HepG2 (cell line): ENCODE measurements around the gene CCDC91. TPM values are rescaled to one million over a fixed set of nuclear protein-coding genes. Genes with fewer than 3 reads are reported as not detected.

Experiments
- ATAC-seq: fragments of 200-7000 bp; cut with Tn5 transposase; 3 replicates; pipeline ENCODE4 v1.9.1; 2020; ENCODE audit warnings: mild to moderate bottlenecking, moderate library complexity
- BruUV-seq: library from RNA; stranded (reverse); fragments of 400-500 nt; replicated peaks from 2 replicates; lab custom pipeline; 2021; lab: Mats Ljungman, UMichigan
- CTCF ChIA-PET: fragments of 300-600 bp; formaldehyde crosslinking; extraction: SDS; loops from one replicate; lab custom pipeline; 2021; ENCODE audit warnings: low total read pairs, inconsistent platforms, low intra/inter-chr PET ratio; lab: Yijun Ruan, JAX
- POLR2A ChIA-PET: fragments of 350-600 bp; sonication (Branson Sonifier 250); formaldehyde crosslinking; loops from one replicate; lab custom pipeline; 2020; ENCODE audit warnings: antibody characterized with exemption, inconsistent platforms; lab: Yijun Ruan, JAX
- DNase-seq: peaks from one replicate; pipeline ENCODE4 v3.0.0-alpha.2; 2015; ENCODE audit warnings: low spot score
- FAIRE-seq: peaks from 3 replicates; lab custom pipeline; 2011; peaks lifted over from hg19 to GRCh38; lab: Jason Lieb, UNC
- H2AFZ ChIP-seq: one replicate; pipeline ENCODE4 v1.6.1; 2011; ENCODE audit warnings: low read length, inconsistent platforms
- H3K27ac ChIP-seq: fragments of 300-600 bp; 3 replicates; pipeline ENCODE4 v1.8.0; 2011; ENCODE audit warnings: mixed run types, mild to moderate bottlenecking, mixed read lengths, low read length, inconsistent platforms; ENCODE audit not compliant: insufficient read depth; ENCODE audit errors: extremely low read length
- H3K27me3 ChIP-seq, 2 experiments: fragments of 200-600 bp in 1 of 2; 2 replicates in 1 of 2; 3 replicates in 1 of 2; pipeline versions ENCODE4 v1.6.0 to v1.8.0; 2011; ENCODE audit warnings: low read length in 2 of 2, mild to moderate bottlenecking in 2 of 2, moderate library complexity in 2 of 2, inconsistent platforms in 1 of 2; ENCODE audit not compliant: insufficient read depth in 2 of 2, control insufficient read depth in 1 of 2
- H3K36me3 ChIP-seq, 2 experiments: fragments of 200-600 bp in 1 of 2; replicated peaks in 1 of 2; 2 replicates in 1 of 2; 3 replicates in 1 of 2; pipeline versions ENCODE4 v1.5.1 to v1.8.0; 2011; ENCODE audit warnings: low read length in 2 of 2, inconsistent platforms in 1 of 2; ENCODE audit not compliant: insufficient read depth in 2 of 2, control insufficient read depth in 1 of 2
- H3K4me1 ChIP-seq: 2 replicates; pipeline ENCODE4 v1.5.1; 2012; ENCODE audit warnings: low read length, inconsistent platforms; ENCODE audit not compliant: insufficient read depth
- H3K4me2 ChIP-seq: 2 replicates; pipeline ENCODE4 v1.6.0; 2011; ENCODE audit warnings: low read depth, low read length, inconsistent platforms
- H3K4me3 ChIP-seq, 3 experiments: fragments of 200-600 bp in 1 of 3; sonication (generic), shearing (Covaris generic) in 1 of 3; replicated peaks in 1 of 3; 2 replicates each; pipeline ENCODE4 v1.5.1; 2011 to 2016; ENCODE audit warnings: low read length in 3 of 3, inconsistent platforms in 2 of 3, low read depth in 2 of 3, mild to moderate bottlenecking in 2 of 3, control low read depth in 1 of 3, mixed read lengths in 1 of 3; ENCODE audit not compliant: insufficient read depth in 1 of 3
- H3K79me2 ChIP-seq: one replicate; pipeline ENCODE4 v1.6.1; 2011; ENCODE audit warnings: low read length, inconsistent platforms; ENCODE audit not compliant: insufficient read depth
- H3K9ac ChIP-seq: 2 replicates; pipeline ENCODE4 v1.6.0; 2011; ENCODE audit warnings: mild to moderate bottlenecking, low read depth, low read length, inconsistent platforms; ENCODE audit not compliant: insufficient read depth
- H3K9me3 ChIP-seq: 2 replicates; pipeline ENCODE4 v1.5.1; 2012; ENCODE audit warnings: mild to moderate bottlenecking, low read length
- H4K20me1 ChIP-seq: 2 replicates; pipeline ENCODE4 v1.6.0; 2011; ENCODE audit warnings: inconsistent platforms, mild to moderate bottlenecking, low read length, moderate library complexity; ENCODE audit not compliant: insufficient read depth
- ARID3A ChIP-seq: IDR thresholded peaks from 2 replicates; pipeline ENCODE4 v1.6.1; 2012; ENCODE audit warnings: low read depth, low read length, improper control_type of control experiment
- ARNT ChIP-seq: fragments of 450-650 bp; IDR thresholded peaks from 2 replicates; pipeline ENCODE4 v1.6.1; 2017
- BORCS8-MEF2B ChIP-seq: sonication (generic); formaldehyde crosslinking; IDR thresholded peaks from 2 replicates; pipeline ENCODE4 v1.8.0; 2022; ENCODE audit warnings: mild to moderate bottlenecking, missing genetic modification reagents
- CREB3 ChIP-seq: sonication (generic); formaldehyde crosslinking; IDR thresholded peaks from 2 replicates; pipeline ENCODE4 v1.5.0; 2020; ENCODE audit warnings: missing genetic modification reagents
- FOXJ3 ChIP-seq: sonication (generic); formaldehyde crosslinking; IDR thresholded peaks from 2 replicates; pipeline ENCODE4 v1.4.0; 2020; ENCODE audit warnings: missing genetic modification reagents, mild to moderate bottlenecking, borderline replicate concordance
- HDAC6 ChIP-seq: fragments of 200-600 bp; sonication (generic); IDR thresholded peaks from 2 replicates; pipeline ENCODE4 v1.7.0; 2017; ENCODE audit warnings: mild to moderate bottlenecking, antibody characterized with exemption, low read length, low read depth
- POGK ChIP-seq: sonication (generic); formaldehyde crosslinking; conservative IDR thresholded peaks from 2 replicates; pipeline ENCODE4 v1.8.0; 2022; ENCODE audit warnings: mild to moderate bottlenecking, moderate library complexity, missing genetic modification reagents
- SKIL ChIP-seq: sonication (generic); formaldehyde crosslinking; IDR thresholded peaks from 2 replicates; pipeline ENCODE4 v1.8.0; 2022; ENCODE audit warnings: missing genetic modification reagents, mild to moderate bottlenecking, moderate library complexity, borderline replicate concordance
- SOX5 ChIP-seq: IDR thresholded peaks from 2 replicates; pipeline ENCODE4 v1.6.1; 2016; ENCODE audit warnings: borderline replicate concordance
- TOPORS ChIP-seq: sonication (generic); formaldehyde crosslinking; IDR thresholded peaks from 2 replicates; pipeline ENCODE4 v1.8.0; 2023; ENCODE audit warnings: mild to moderate bottlenecking, missing genetic modification reagents
- ZNF367 ChIP-seq: sonication (generic); formaldehyde crosslinking; IDR thresholded peaks from 2 replicates; pipeline ENCODE4 v1.4.0; 2020; ENCODE audit warnings: missing genetic modification reagents, borderline replicate concordance
- ZNF670 ChIP-seq: sonication (generic); formaldehyde crosslinking; IDR thresholded peaks from 2 replicates; pipeline ENCODE4 v1.8.0; 2022; ENCODE audit warnings: mild to moderate bottlenecking, missing genetic modification reagents, borderline replicate concordance
- WGBS: methylation state at CpG from one replicate; pipeline ENCODE4 v1.1.6; 2017; ENCODE audit warnings: low lambda C conversion rate; 5-methylcytosine and 5-hydroxymethylcytosine counted together
- in situ Hi-C: cut with HindIII; loops from 2 replicates; pipeline ENCODE4 v1.10.0; 2017; ENCODE audit warnings: low pct_unique_long_range_greater_than_20kb; ENCODE audit not compliant: extremely low pct_ligation_motif_present
- intact Hi-C: fragments of 100-400 bp; cut with micrococcal nuclease; formaldehyde crosslinking; loops from one replicate; pipeline ENCODE4 v1.10.0; 2022; ENCODE audit not compliant: unreplicated experiment
- polyA plus RNA-seq, 8 experiments: library from polyadenylated mRNA; depleted of rRNA in 3 of 8; stranded (reverse) in 7 of 8; unstranded in 1 of 8; fragments of >200 nt; fragmentation: Illumina TruSeq in 4 of 8; extraction: Trizol in 4 of 8; gene quantifications; 2 replicates each; pipeline versions ENCODE4 v1.2.1 to v1.2.3, GENCODE V29; 2011 to 2016; ENCODE audit warnings: low read depth in 4 of 8, missing spikeins in 1 of 8, mixed read lengths in 1 of 8; ENCODE audit not compliant: insufficient read depth in 1 of 8
- total RNA-seq, 5 experiments: library from RNA; depleted of rRNA; stranded (reverse); fragments of >200 nt; fragmentation: Illumina TruSeq; extraction: Trizol; gene quantifications; 2 replicates each; pipeline ENCODE4 v1.2.3, GENCODE V29; 2016; ENCODE audit warnings: low read depth in 1 of 5

CCDC91 gene
- total and polyA plus RNA-seq, 2 of the 13 experiments (the other 11 are each of a cell fraction or from before 2014, with no cell fraction given) = 9.8 to 15.8 TPM

GRCh38 chr12:28247806-28248205, 57.5 kb downstream of the CCDC91 start:
- ATAC-seq (no peak), FAIRE-seq (no peak), DNase-seq (no peak)
- POLR2A ChIA-PET = no interaction called here
- Histone ChIP-seq H3K27me3 (no peaks in the 10 kb centered on the region), H3K4me1 (no peaks in the 10 kb centered on the region), H3K4me3 (no peak overlapping the region), H3K9me3 (no peaks in the 10 kb centered on the region), H2AFZ (no peak overlapping the region), H3K36me3 (no peaks in the 10 kb centered on the region), H4K20me1 (no peaks in the 10 kb centered on the region), H3K9ac (no peak overlapping the region), H3K27ac (no peak overlapping the region), H3K79me2 (no peaks in the 10 kb centered on the region), H3K4me2 (no peak overlapping the region)
- CTCF ChIA-PET = no interaction called here
- intact Hi-C loops = no loop called here
- WGBS = 34% methylated on average over 5 of the region's 7 CpGs
- in situ Hi-C loops = no loop called here
- TF ChIP-seq ZNF670 (CRISPR knock-in tag) = no peak
- TF ChIP-seq ZNF367 = no peak
- no peak for TF ChIP-seq ARNT
- TF ChIP-seq HDAC6 = no peak
- TF ChIP-seq BORCS8-MEF2B (CRISPR knock-in tag) = no peak
- no peak for TF ChIP-seq POGK (CRISPR knock-in tag)
- no peak for TF ChIP-seq TOPORS (CRISPR knock-in tag)
- TF ChIP-seq ARID3A = no peak
- TF ChIP-seq FOXJ3 = no peak
- TF ChIP-seq SKIL (CRISPR knock-in tag) = no peak
- no peak for TF ChIP-seq CREB3 (CRISPR knock-in tag)
- no peak for TF ChIP-seq SOX5 (CRISPR knock-in tag)
- no TSS peak for BruUV-seq
